ENCODE measurements around the gene CCSER1.

CCSER1 gene

DNA sequence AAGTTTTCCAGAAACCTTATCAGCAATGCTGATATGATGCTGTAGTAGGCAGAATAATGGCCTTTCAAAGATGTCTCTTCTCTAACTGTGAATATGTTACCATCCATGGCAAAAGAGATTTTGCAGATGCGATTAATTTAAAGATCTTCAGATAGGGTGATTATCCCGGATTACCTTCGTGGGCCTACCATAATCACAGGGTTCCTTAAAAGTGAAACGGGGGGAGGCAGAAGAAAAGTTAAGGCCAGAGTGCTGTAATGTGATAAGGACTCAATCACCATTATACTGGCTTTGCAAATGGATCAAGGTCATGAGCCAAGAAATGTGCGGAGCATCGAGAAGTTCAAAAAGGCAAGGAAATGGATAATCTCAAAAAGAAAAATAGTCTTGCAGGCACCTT is 459.6 kb downstream of the CCSER1 start:
- no peak for DNase-seq (ENCODE audit: extremely low spot score)
- ChIA-PET CTCF (no interaction called here), POLR2A (no interaction called here)
- TF ChIP-seq, protein P1, sequence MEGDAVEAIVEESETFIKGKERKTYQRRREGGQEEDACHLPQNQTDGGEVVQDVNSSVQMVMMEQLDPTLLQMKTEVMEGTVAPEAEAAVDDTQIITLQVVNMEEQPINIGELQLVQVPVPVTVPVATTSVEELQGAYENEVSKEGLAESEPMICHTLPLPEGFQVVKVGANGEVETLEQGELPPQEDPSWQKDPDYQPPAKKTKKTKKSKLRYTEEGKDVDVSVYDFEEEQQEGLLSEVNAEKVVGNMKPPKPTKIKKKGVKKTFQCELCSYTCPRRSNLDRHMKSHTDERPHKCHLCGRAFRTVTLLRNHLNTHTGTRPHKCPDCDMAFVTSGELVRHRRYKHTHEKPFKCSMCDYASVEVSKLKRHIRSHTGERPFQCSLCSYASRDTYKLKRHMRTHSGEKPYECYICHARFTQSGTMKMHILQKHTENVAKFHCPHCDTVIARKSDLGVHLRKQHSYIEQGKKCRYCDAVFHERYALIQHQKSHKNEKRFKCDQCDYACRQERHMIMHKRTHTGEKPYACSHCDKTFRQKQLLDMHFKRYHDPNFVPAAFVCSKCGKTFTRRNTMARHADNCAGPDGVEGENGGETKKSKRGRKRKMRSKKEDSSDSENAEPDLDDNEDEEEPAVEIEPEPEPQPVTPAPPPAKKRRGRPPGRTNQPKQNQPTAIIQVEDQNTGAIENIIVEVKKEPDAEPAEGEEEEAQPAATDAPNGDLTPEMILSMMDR (IDR thresholded peaks at IDR 0.05; ENCODE audit: control extremely low read depth, extremely low read depth, low read depth, missing control alignments): no peak

DNA sequence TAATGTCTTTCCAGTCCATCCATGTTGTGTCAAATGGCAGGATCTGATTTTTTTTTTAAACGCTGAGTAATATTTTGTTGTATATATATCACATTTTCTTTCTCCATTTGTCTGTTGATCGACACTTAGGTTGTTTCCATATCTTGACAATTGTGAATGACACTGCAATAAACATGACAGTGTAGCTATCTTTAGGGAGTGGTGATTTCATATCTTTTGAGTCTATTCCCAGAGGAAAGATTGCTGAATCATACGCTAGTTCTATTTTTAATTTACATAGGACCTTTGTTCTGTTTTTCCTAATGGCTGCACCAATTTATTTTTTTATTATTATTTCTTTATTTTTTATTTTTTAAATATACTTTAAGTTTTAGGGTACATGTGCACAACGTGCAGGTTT is 470.7 kb downstream of the CCSER1 start:
- no peak for DNase-seq (ENCODE audit: extremely low spot score)
- TF ChIP-seq, protein P1 (IDR thresholded peaks at IDR 0.05; ENCODE audit: control extremely low read depth, extremely low read depth, low read depth, missing control alignments): no peak
- POLR2A ChIA-PET: no interaction called here
- CTCF ChIA-PET: no interaction called here

DNA sequence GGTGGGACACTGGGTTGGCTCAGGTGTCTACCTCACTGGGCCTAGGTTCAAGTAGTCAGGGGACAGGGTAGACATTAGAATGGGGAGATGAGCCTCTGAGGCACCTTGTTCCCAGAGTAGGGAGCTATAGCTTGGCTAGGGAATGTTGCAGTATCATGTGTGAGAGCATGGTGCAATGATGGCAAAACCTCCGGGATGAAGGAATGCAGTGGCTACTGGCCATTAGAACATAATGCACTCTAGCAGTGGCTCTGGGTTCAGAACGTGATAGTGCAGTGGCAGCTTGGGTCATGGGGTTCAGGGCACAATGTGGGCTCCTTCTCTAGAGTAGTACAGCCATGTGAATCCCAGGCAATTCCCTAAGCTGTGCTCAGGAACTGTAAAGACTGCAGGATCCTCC is 471.5 kb downstream of the CCSER1 start:
- CTCF ChIA-PET: no interaction called here
- POLR2A ChIA-PET: no interaction called here
- no peak for DNase-seq (ENCODE audit: extremely low spot score)
- TF ChIP-seq, protein P1 (IDR thresholded peaks at IDR 0.05; ENCODE audit: control extremely low read depth, extremely low read depth, low read depth, missing control alignments): no peak

DNA sequence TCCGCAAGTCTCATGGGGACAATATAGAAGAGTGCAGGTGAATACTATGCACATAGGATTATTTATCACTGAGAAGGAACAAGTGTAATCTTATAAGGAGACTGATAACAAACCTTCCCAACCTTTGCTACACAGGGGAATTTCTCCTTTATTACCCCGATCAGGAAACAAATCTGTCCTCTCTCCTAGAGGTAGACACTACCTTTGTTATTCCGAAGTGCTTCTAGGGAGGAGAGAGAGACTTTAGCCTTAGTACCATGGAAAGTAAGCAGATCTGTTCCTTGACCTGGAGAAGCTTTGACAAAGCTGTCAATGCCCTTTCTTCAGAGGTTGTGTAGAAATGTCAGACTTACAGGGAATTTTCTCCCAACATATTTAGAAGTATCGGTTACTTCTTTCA is 475.5 kb downstream of the CCSER1 start:
- TF ChIP-seq, protein P1 (IDR thresholded peaks at IDR 0.05; ENCODE audit: control extremely low read depth, extremely low read depth, low read depth, missing control alignments): no peak
- DNase-seq (ENCODE audit: extremely low spot score): no peak
- ChIA-PET CTCF (interaction anchor here (1.5 kb wide), 1 partner anchor 10 kb away, joined by 4 read pairs; no protein-coding TSS in a partner anchor), POLR2A (no interaction called here)

DNA sequence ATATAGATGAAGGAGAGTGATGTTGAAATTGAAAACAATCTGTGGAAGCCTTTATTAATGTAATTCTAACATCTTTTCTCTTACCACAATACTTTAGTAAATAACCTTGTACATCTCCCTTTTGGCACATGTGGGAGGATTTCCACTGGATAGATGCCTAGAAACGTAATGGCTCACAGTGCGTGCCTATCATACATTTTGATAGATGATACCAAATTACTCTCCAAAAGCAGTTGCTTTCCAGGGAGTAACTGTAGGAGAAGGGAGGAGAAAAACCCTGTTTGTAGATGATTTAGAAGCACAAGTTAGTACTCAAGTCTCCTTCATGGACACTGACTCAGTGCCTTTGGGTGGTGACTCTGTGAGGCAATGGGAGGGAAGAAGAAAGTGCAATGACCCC is 476.3 kb downstream of the CCSER1 start:
- DNase-seq (ENCODE audit: extremely low spot score): no peak
- POLR2A ChIA-PET: no interaction called here
- CTCF ChIA-PET: interaction anchor here (1.3 to 1.5 kb wide), 2 partner anchors 11 to 19 kb away, joined by 4 read pairs; no protein-coding TSS in a partner anchor
- TF ChIP-seq, protein P1 (IDR thresholded peaks at IDR 0.05; ENCODE audit: control extremely low read depth, extremely low read depth, low read depth, missing control alignments): no peak

DNA sequence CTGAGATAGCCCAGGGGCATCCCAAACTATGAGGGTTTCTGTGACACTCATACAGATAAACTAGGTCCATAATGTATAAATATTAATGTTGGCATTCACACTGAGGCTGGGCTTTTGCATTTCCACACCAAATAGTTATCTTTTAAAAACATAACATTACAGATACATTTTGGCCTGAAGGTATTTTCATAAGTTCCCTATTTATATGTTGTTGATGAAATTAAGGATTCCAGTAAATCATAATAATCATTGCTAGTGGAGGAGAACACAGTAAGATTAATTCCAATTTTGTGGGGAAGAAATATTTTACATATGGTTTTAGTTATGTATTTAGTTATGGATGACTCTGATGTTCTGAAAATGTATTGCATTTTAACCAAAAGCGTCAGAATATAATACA is 479.6 kb downstream of the CCSER1 start:
- CTCF ChIA-PET: no interaction called here

More for the DNA sequence above, 479.6 kb downstream of the CCSER1 start:
- no peak for DNase-seq (ENCODE audit: extremely low spot score)
- TF ChIP-seq, protein P1 (IDR thresholded peaks at IDR 0.05; ENCODE audit: control extremely low read depth, extremely low read depth, low read depth, missing control alignments): no peak
- POLR2A ChIA-PET: no interaction called here
